Ramos (cell line): ENCODE measurements around the gene ADAMTS2.

ENCODE experiments used
- in situ Hi-C: fragments of 300-500 bp; cut with MboI; formaldehyde crosslinking; loops from one replicate; pipeline ENCODE4 v1.14.3; 2022; ENCODE audit warnings: low sequenced_read_pairs; ENCODE audit not compliant: unreplicated experiment

The ADAMTS2 gene

GRCh38 chr5:179314606-179315355 lies 30.5 kb downstream of the ADAMTS2 start:
- in situ Hi-C loops, result no loop called here

- in situ Hi-C loops, result no loop called here
Measured at GRCh38 chr5:179313849-179314521, 31.3 kb downstream of the ADAMTS2 start.

GRCh38 chr5:179312557-179313235 lies 32.6 kb downstream of the ADAMTS2 start:
- in situ Hi-C loops, result no loop called here

- in situ Hi-C loops, result no loop called here
Measured at GRCh38 chr5:179311581-179311980, 33.7 kb downstream of the ADAMTS2 start.

- in situ Hi-C loops, result no loop called here
Measured at GRCh38 chr5:179311091-179311470, 34.2 kb downstream of the ADAMTS2 start.

GRCh38 chr5:179310439-179311090 lies 34.7 kb downstream of the ADAMTS2 start:
- in situ Hi-C loops, result no loop called here

GRCh38 chr5:179309751-179310320 lies 35.4 kb downstream of the ADAMTS2 start:
- in situ Hi-C loops, result no loop called here

- in situ Hi-C loops, result no loop called here
Measured at GRCh38 chr5:179309383-179309670, 35.9 kb downstream of the ADAMTS2 start.

GRCh38 chr5:179308563-179309382 lies 36.5 kb downstream of the ADAMTS2 start:
- in situ Hi-C loops, result no loop called here

GRCh38 chr5:179307931-179308471 lies 37.3 kb downstream of the ADAMTS2 start:
- in situ Hi-C loops, result no loop called here

- in situ Hi-C loops, result no loop called here
Measured at GRCh38 chr5:179307013-179307800, 38.1 kb downstream of the ADAMTS2 start.

- in situ Hi-C loops, result no loop called here
Measured at GRCh38 chr5:179306191-179307012, 38.9 kb downstream of the ADAMTS2 start.

- in situ Hi-C loops, result no loop called here
Measured at GRCh38 chr5:179304871-179305270, 40.4 kb downstream of the ADAMTS2 start.

- in situ Hi-C loops, result no loop called here
Measured at GRCh38 chr5:179304466-179304865, 40.8 kb downstream of the ADAMTS2 start.

GRCh38 chr5:179303451-179304200 lies 41.6 kb downstream of the ADAMTS2 start:
- in situ Hi-C loops, result no loop called here

GRCh38 chr5:179302499-179303185 lies 42.6 kb downstream of the ADAMTS2 start:
- in situ Hi-C loops, result no loop called here

- in situ Hi-C loops, result no loop called here
Measured at GRCh38 chr5:179301796-179302195, 43.5 kb downstream of the ADAMTS2 start.
